GM18498 (cell line): ENCODE measurements around the gene TPCN1.

Experiments used
- ATAC-seq: cut with Tn5 transposase; IDR thresholded peaks from one replicate; pipeline ENCODE4 v1.9.1; 2021; ENCODE audit warnings: mild to moderate bottlenecking, moderate library complexity; ENCODE audit not compliant: unreplicated experiment

Gene TPCN1

DNA sequence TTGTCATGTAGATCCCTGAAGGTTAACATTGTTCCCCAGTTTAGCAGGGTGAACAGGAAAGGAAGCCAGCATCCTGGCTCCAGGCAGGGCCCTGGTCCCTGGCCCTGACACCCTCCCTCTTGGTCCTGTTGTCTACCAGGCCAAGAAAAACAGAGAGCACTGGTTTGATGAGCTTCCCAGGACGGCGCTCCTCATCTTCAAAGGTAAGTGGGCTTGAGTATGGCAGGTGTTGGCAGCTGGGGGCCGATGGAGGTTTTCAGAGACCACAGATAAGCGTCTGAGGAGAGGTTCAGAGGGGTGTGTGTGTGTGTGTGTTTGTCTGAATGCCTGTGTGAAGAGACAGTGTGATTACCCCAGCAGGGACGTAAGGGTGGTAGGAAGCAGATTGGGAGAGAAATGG is 57.4 kb downstream of the TPCN1 start:
- ATAC-seq, result no peak

DNA sequence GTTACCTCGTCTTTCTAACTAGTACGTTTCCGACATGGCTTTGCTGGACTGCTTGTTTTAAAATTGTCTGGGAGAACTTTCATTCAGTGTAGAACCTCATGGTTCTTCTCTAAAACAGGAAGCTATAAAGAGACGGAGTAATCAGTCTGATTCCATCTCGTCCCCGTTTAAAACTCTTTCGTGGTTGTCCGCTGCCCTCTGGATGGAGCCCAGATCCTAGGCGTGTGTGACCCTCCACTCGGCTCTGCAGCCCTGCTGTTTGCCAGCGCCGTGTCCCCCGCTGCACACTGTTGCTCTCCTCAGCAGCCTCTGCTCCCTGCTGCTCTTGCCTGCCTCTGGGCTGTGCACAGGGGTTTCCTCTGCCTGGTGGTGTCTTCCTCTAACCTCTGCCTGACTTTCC is 63.5 kb downstream of the TPCN1 start:
- ATAC-seq, result no peak

DNA sequence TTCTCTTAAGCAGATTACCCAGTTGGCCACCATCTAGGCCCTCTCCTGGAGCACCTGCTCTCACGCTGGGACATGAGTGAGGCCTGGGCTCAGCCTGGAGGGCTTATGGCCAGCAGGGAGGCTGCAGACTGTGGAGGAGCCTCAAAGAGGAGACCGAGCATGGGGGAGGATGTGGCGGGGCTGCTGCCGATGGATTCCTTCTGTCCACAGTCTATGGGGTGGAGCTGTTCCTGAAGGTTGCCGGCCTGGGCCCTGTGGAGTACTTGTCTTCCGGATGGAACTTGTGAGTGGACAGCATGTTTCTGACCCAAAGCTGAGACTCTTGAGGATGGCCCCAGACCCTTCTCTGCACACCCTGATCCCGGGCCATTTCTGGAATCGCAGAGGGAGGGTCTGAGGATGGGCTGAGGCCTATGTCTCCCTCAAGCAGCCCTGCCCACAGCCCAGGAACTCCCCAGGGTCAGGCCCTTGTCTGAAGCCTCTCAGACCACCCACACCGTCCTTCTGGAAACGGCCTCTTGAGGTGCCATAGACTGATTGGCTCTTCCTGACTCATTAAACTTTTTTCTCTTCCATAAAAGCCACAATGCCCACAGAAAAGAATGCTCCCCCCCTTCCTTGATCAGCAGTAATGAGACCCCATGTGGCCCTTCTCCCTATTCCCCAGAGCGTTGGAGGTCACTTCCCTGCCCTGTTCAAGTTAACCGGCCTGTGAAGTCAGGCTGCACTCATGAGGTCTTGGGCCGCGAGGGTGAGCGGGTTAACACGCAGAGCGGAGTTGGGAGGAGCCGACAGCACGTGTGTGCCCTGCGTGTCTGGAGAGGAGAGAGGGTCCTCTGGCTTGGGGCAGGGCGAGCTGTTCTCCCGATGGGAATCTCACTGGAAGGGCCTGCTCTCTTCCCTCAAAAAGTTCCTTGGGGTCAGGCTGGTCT is 64.7 kb downstream of the TPCN1 start:
- no peak for ATAC-seq

DNA sequence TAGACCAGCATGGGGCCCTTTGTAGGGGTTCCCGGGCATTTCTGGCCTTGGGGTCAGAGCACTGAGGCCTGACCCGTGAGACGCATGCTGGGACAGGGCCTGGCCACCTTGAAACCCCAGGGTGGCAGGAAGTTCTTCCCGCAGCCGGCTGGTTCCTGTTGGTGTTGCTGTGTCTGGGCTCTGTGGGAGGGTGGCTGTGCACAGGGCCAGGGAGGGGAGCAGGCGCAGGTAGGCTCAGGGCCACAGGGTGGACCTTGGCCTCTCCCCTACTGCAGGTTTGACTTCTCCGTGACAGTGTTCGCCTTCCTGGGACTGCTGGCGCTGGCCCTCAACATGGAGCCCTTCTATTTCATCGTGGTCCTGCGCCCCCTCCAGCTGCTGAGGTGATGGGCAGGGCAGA is 65.4 kb downstream of the TPCN1 start:
- ATAC-seq, result no peak

DNA sequence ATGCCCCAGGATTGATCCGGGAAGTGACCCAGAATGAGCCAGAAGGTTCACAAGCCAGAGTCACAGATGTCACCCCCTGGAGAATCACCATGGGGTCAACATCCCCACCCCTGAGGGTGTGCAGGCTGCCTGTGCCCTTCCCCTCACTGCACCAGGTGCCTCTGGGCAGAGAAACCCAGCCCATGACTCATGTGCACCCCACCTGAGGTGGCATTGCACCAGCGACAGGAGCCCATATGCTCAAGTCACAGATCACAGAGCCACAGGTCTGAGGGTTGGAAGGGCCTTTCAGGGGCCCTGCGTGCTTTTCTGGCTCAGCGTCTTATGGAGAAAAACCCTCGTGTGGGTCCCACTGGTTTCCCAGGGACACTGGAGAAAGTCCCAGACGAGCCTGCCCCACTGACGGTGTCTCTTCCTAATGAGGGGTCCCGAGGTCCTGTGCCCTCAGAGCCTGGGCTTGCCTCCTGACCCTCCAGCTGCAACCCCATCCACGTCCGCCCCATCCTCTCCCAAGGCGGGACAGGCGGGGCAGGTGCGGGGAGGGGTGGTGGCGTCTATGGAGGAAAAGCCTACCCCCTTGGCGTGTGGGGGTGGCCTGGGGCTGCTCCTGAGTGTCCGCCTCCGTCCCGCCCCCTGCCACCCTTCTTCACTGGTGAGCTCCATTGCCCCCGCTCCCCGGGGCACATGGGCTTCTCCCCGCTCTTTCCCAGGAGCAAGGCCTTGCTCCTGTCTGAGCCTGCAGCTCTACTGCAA is 66.1 kb downstream of the TPCN1 start:
- no peak for ATAC-seq

DNA sequence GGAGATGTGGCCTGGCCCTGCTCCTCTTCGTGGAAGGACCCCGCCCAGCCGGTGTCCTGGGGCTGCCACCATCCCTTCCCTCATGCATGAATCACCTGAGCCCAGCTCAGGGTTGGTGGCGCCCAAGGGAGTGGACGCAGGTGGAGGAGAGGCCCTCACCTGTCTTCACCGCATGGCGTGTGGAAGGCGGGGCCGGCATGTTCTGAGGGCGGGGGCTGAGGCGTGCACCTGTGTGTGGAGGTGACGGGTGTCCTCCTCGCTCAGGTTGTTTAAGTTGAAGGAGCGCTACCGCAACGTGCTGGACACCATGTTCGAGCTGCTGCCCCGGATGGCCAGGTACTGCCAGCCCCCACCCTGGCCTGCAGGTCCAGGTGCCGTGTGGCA is 66.6 kb downstream of the TPCN1 start:
- no peak for ATAC-seq

DNA sequence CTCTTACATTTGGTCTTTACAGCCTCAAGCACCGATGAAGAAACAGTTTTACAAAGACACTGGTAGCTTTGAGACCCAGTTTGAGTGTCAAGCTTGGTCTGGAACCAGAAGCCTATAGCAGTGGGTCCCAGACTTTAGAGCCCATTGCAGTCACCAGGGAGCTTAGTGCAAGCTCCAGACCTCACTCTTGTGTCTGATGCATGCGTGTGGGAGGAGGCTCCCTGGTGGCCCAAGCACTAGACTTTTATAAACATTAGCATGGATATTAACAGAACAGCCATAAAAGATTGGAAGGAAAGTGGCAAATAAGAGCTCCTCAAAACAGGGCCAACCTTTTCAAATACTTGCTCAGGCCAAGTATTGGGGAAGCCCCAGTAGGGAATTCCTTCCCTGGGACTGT is 68.1 kb downstream of the TPCN1 start:
- ATAC-seq, result no peak

DNA sequence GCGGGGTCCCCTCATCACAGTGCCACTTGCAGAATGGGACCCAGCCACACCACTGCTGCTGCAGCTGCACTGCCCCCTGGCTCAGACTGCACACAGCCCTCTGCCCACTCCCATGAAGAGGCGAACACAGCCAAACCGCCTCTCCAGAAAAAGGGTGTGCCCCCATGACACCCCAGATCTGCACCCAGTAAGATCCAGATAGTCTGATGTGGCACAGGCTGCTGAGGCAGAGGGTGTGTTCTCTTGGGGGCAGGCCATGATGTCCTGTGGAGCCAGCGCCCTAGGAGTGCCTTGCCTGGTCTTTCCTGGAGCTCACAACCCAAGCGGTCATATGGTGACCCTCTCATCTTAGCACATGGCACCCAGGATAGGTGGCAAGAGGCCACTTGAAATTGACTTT is 69.2 kb downstream of the TPCN1 start:
- ATAC-seq, result no peak

DNA sequence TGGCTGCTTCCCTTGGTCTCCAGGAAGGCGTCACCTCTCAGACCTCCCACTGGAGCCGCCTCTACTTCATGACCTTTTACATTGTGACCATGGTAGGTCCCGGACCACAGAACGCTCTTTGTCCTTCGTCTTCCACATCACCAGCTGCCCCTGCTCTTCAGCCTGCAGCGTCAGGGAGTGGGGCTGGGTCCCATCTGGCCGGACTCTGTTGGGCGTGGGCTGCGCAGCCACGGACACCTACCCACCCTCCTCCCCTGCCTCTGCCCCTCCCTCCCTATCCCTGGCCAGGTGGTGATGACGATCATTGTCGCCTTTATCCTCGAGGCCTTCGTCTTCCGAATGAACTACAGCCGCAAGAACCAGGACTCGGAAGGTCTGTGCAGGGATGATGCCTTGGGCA is 70.3 kb downstream of the TPCN1 start:
- no peak for ATAC-seq

DNA sequence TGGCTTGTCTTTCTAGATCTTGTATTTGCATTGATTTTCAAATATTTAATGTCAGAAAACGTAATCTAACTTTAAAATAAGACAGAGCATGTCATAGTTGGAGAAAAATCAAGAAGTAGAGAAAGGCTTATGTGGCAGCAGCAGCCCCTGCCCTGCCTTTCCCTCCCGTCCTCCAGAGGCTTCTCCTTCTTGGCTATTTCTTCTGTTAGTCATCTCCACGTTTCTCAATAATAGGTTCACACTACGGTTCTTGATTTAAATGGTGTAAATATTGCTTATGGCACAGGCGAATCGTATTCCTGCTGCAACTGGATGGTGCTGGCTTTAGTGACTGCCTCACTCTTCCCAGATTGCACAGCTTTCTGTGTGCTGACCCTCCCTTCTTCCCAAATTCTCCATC is 70.8 kb downstream of the TPCN1 start:
- ATAC-seq, result no peak

DNA sequence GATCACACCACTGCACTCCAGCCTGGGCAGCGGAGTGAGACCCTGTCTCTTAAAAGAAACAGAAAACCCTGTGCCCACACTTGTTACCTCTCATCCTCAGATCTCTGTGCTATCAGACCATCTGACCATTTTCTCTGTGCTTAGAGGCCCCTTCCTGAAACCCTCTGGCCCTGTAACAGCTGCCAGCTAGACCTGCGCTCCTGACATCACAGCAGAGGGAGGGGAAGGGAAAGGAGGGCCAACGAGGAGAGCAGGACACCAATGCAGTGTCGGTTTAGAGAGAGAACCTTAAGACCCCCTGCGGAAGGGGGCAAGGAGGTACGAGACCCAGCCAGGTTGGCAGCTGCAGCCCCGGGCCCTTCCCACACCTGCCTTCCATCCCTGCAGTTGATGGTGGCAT is 71.3 kb downstream of the TPCN1 start:
- ATAC-seq, result no peak

DNA sequence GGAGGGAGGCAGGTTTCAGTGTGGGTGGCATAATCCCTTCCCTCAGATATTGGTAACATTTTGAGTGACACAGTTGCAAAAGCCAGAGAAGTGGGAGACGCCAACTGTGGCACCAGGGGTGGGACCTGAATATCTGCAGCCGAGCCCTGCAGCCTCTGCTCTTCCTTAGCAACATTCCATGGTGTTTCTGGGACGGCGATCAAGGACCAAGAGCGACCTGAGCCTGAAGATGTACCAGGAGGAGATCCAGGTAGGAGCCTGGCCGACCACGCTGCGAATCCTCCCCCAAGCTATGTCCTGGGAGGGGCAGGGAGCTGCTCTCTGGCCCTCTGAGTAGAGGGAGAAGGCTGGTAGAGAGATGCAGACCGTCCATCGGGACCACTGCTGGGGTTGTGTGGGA is 71.8 kb downstream of the TPCN1 start:
- ATAC-seq, result no peak

DNA sequence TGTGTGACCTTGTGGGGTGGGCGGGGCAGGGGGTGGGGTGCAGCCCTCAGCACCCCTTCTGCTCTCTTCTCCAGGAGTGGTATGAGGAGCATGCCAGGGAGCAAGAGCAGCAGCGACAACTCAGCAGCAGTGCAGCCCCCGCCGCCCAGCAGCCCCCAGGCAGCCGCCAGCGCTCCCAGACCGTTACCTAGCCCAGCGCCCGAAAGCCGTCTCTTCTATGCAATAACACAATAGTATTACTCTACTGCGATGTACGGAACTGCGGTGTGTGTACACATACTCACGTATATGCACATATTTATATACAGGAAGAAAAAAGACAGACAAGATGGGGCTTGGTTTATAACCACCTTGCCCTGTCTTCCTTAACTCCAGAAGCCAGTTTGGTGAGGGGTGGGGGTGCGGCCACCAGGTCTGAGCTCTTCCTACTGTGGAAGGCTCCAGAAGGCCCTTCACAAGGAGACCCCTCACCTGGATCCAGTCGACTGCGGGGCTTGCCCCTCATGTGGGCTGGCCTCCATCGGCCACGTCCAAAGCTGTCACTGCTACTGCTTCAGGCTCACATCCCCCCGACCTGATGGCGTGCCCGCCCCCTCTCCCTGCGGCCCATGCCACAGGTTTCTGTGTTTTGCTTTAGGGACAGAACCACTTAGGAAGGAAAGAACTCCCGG is 74.8 kb downstream of the TPCN1 start:
- no peak for ATAC-seq

DNA sequence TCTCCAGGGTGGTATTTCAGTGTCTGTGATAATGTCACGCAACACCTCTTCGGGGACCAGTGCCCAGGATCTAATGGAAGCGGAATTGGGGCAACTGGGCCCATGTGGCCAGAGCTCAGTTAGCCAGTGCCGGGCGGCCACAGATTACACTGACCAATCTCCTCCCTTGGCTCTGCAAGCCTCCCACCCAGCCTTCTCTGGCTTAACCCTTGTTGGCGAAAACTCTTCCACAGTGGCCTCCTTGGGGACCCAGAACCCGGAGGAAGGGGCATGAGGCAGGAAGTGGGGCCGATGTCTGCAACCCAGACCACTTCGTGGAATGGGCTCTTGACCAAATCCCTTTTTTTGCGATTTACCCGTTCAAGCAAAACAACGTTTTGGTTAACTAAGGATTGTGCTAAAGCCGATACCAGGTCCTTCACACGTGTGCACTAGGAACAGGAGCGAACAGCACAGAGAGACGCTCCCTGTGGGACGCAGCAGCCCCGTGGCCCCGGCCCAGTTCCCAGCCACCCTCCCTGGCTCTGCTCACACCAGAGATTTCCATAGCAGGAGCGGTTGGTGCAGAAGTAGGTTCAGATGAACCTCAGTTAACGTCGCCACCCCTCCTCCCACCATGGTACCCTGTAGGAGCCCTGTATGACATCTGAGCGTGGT is 75.4 kb downstream of the TPCN1 start:
- ATAC-seq, result no peak

DNA sequence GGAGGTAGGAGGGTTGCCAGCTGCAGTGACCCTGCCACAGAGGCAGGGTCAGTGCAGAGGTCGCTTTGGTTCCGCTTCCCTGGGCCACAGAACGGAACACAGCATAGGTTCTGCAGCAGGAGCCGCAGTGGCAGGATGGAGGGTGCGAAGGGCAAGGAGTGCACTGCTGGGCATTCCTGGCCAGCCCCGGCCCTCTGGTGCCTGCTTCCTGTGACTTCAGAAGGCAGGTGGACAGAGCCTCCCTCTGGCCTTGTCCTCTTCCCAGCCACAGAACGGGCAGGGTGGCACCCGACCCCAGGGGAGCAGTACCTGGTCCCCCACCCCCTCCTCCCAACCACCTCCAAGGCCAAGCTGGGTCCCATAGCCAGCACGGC is 75.9 kb downstream of the TPCN1 start:
- ATAC-seq, result no peak

DNA sequence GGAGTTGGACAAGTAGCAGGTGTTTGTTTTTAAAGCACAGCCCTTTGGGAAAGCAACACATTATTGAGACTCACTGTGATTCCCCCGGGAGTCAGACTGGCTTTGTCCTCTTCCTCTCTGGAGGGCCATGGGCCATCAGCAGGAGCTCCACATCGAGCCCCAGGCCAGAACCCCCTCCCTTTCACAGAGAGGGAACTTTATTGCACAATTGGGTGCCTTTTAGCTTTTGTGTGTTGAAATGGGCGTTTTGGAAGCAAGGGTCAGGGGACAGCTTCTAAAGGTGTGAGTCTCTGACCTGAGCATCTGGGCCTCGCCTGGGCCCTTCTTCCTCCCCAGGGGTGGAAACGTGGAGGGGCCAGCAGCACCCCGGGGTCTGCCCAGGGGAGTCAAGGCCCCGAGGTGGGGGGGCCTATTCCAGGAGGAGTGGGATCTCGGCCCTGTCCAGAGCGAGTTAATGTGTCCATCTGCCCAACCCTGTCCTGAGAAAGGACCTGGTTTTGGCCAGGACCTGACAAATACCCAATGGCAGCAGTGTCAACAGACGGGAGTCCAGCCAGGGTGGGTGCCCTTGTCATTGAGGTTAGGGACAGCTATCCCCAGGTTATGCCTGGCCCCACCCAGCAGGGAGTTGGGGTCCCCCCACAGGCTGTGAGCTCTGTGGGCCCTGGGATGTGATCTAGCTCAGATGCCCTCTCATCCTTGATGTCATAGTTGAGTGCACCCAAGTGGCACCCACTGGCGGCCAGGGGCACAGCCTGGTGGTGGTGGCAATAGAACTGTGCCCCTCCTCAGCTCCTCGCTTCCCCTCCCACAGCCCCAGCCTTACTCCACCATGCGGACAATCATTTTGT is 76.6 kb downstream of the TPCN1 start:
- no peak for ATAC-seq

DNA sequence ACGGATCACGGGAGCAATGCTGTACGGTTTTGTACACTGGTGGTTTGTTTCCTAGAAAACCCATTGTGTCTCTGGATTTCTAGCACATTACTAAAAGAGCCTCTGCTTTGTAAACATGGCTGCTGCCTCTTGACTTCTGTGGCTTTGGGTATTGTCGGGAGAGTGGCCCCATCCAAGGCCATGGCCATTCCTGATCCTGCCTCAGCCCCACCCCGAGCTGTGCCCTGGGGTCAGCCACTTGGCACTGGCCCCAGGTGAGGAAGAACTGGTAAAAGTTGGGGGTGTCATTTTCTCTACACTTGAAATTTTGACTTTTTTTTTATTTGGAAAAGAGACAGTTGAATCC is 77.2 kb downstream of the TPCN1 start:
- ATAC-seq, result no peak

DNA sequence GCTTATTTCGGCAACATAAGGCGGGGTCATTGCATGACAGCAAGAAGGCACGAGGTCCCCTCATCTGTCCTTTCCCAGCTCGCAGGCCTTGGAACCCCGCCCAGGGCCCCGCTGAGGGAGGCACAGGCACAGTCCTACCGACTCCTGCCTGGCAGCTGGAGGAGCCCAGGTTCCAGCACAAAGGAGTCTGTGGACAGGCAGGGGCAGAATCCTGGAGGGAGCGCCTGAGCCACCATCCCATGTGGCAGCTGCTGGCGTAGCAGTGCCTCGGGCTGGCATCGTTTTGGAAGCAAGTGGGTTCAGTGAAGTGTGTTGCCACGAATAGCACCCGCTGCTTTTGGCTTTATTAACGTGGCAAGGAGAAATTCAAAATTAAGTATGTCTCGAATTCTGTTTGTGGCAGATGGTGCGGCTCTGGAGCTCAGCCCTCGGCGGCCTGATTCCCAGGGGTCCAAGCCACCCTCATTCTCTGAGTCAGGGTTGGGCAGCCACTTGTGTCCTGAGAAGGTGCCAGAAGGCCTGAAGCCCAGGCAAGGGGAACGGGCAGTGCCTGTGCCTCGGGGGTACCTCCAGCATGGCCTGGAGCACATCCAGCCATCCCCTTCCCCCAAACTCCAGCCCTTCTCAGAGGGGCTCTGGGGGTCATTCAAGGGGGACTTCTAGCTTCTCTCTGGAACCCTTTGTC is 77.7 kb downstream of the TPCN1 start:
- no peak for ATAC-seq

DNA sequence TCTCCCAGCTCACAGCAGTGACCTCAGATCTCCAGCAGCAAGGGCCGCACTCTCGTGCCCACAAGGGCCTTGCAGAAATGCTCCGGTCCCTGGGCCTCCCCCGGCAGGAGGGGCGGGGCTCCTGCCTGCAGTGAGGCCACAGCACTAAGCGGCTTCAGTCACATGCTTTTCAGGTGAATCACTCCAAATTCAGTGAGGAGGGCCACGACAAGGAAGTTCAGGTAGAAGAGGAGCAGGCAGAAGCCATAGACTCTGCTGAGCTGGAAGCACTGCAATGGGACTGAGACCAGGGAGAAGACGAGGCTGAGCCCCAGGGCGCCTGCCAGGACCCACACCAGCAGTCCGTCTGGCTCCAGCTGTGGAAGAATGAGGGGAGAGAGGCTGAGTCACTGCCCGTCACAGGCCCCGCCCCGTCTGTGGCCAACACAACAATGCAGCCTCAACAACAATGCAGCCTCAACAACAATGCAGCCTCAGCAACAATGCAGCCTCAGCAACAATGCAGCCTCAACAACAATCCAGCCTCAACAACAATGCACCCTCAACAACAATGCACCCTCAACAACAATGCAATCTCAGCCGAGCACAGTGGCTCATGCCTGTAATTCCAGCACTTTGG is 78.5 kb downstream of the TPCN1 start:
- no peak for ATAC-seq
